ENCODE measurements around the gene ZBTB46. TPM values are rescaled to one million over a fixed set of nuclear protein-coding genes. Genes with fewer than 3 reads are reported as not detected.

Gene ZBTB46
- total RNA-seq, 2 experiments from 2014 or later: 0.10 TPM; not detected in 1

DNA sequence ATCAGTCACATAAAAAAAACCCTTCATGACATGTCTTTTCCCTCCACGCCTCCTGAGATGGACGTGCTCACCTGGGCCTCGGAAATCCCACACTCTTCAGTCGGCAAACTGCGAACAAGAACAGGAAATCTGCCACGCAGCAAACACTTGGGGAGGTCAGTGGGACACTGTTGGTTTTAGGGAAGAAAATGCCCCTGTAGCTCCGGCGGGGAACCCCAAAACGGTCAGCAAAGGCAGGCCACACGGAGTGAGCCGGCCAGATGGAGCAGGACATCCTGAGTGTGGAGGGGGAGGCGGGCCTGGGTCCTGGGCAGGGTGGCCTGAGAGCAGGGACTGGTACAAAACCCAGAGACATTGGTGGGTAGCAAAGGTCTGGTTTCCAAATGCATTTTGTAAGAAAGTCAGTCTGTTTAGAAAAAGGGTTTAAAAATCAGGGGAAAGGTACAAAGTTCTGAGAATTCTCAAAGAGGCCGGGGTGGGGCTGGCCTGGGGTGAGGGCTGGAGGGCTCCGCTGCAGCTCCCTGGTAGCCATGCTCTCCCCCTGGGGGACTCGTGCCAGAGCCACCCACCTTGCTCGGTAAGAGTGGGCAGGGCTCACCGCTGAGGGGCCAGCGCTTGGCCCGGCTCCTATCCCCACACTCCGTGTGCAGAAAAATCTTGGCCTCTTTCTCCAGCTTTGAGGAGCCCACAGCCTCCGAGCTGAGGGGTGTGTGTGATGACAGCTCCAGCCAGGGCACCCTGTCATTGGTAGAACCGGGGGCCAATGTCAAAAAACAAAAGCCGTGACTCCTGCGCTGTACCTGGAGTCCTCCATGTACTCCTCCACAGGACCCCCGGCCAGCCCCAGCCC lies 86.3 kb downstream of the ZBTB46 start:
- H3K36me3 Mint-ChIP-seq (ENCODE audit: low read depth): peaks cover 10% of the 10 kb centered on the region
- no peaks in the 10 kb centered on the region for H3K9me3 Mint-ChIP-seq (ENCODE audit: insufficient read depth)
- no peak overlapping the region for H3K27ac Mint-ChIP-seq
- DNase-seq (no peak), ATAC-seq (no peak)
- no peak overlapping the region for H3K4me3 Mint-ChIP-seq
- ChIA-PET CTCF (interaction anchor here (0.9 kb wide), 1 partner anchor 103 kb away, joined by 3 read pairs; no protein-coding TSS in a partner anchor), POLR2A (no interaction called here)
- no peaks in the 10 kb centered on the region for H3K27me3 Mint-ChIP-seq (ENCODE audit: low read depth)
- peaks cover 4% of the 10 kb centered on the region for H3K4me1 Mint-ChIP-seq (ENCODE audit: low read depth)

DNA sequence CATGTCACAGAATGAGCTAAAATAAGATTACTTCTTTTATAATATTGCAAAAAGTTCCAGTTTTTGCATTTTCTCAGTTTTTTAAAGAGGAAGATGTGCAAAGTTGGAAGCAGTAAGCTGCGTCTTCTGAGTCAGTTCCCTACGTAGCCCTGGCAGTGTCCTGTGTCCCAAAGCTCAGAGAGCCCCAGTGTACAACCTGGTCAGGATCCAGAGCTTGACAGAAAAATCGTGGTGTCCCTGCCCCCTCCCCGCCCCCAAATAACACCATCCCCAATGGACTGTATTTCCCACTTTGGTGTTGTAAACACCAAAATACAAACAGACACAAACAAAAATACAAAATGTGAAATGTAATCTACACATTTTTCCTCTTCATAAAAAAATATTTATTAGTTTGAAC lies 86.9 kb downstream of the ZBTB46 start:
- ATAC-seq: no peak
- H3K27me3 Mint-ChIP-seq (ENCODE audit: low read depth): no peaks in the 10 kb centered on the region
- no peak overlapping the region for H3K4me3 Mint-ChIP-seq
- POLR2A ChIA-PET: no interaction called here
- no peak overlapping the region for H3K27ac Mint-ChIP-seq
- DNase-seq: no peak
- H3K36me3 Mint-ChIP-seq (ENCODE audit: low read depth): peaks cover 10% of the 10 kb centered on the region
- H3K9me3 Mint-ChIP-seq (ENCODE audit: insufficient read depth): no peaks in the 10 kb centered on the region
- CTCF ChIA-PET: no interaction called here
- no peaks in the 10 kb centered on the region for H3K4me1 Mint-ChIP-seq (ENCODE audit: low read depth)

DNA sequence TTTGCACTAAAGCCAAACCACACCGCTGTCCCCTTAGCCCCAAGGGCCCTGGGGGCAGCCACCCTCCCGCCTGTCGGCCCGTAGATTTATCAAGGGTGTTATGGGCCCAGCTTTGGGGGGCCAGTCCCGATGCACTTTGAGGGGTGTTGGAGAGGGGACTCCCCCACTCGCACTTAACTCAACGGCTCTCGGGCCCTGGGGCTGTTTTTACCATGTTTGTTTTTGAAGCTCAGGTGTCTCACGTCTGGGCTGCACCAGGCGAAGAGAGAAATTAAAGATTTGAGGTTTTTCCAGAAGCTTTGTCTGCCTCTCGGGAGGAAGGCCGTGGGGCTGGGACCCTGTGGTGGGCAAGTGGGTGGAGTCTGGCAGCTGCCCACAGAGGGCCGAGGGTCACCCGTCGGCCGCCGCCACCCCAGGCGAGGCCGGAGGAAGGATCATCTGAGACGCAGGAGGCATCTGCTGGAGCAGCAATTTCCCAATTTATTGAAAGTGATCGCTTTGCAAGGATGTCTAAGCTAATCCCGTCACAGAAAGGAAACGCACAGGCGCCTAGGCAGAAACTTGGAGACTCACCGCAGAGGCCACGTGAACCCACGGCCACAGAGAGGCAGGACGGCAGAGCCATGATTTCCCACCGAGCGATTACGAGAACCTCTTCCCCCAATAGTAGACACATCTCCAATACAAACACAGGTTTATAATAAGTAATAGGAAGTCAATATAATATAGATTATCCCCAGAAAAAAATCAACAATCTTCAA lies 87.7 kb downstream of the ZBTB46 start:
- ChIA-PET CTCF (no interaction called here), POLR2A (interaction anchor here (0.9 kb wide), 1 partner anchor 33 kb away, joined by 3 read pairs; no protein-coding TSS in a partner anchor)
- no peak overlapping the region for H3K27ac Mint-ChIP-seq
- no peaks in the 10 kb centered on the region for H3K27me3 Mint-ChIP-seq (ENCODE audit: low read depth)
- no peak for ATAC-seq
- DNase-seq: no peak
- H3K4me3 Mint-ChIP-seq: no peak overlapping the region
- no peaks in the 10 kb centered on the region for H3K9me3 Mint-ChIP-seq (ENCODE audit: insufficient read depth)
- H3K36me3 Mint-ChIP-seq (ENCODE audit: low read depth): peaks cover 10% of the 10 kb centered on the region
- H3K4me1 Mint-ChIP-seq (ENCODE audit: low read depth): no peaks in the 10 kb centered on the region

DNA sequence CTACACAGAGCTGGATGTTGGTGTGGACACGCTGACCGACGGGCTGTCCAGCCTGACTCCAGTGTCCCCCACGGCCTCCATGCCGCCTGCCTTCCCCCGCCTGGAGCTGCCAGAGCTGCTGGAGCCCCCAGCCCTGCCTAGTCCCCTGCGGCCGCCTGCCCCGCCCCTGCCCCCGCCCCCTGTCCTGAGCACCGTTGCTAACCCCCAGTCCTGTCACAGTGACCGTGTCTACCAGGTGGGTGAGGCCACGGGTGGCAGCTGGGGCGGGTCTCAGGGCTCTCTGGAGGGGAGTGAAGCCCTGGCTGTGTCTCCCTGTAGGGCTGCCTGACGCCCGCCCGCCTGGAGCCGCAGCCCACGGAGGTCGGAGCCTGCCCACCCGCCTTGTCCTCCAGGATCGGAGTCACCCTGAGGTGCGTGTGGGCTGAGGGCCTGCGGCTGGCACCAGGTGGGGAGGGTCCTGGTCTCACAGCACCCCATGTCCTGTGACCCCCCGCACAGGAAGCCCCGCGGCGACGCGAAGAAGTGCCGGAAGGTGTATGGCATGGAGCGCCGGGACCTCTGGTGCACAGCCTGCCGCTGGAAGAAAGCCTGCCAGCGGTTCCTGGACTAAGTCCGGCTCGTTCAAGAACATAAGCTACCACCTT lies 88.6 kb downstream of the ZBTB46 start:
- ATAC-seq (no peak), DNase-seq (no peak)
- peaks cover 10% of the 10 kb centered on the region for H3K36me3 Mint-ChIP-seq (ENCODE audit: low read depth)
- POLR2A ChIA-PET: interaction anchor here (0.9 kb wide), 1 partner anchor 32 kb away, joined by 3 read pairs; no protein-coding TSS in a partner anchor
- H3K4me1 Mint-ChIP-seq (ENCODE audit: low read depth): no peaks in the 10 kb centered on the region
- no peaks in the 10 kb centered on the region for H3K27me3 Mint-ChIP-seq (ENCODE audit: low read depth)
- H3K9me3 Mint-ChIP-seq (ENCODE audit: insufficient read depth): no peaks in the 10 kb centered on the region
- H3K27ac Mint-ChIP-seq: no peak overlapping the region
- no peak overlapping the region for H3K4me3 Mint-ChIP-seq
- CTCF ChIA-PET: no interaction called here

DNA sequence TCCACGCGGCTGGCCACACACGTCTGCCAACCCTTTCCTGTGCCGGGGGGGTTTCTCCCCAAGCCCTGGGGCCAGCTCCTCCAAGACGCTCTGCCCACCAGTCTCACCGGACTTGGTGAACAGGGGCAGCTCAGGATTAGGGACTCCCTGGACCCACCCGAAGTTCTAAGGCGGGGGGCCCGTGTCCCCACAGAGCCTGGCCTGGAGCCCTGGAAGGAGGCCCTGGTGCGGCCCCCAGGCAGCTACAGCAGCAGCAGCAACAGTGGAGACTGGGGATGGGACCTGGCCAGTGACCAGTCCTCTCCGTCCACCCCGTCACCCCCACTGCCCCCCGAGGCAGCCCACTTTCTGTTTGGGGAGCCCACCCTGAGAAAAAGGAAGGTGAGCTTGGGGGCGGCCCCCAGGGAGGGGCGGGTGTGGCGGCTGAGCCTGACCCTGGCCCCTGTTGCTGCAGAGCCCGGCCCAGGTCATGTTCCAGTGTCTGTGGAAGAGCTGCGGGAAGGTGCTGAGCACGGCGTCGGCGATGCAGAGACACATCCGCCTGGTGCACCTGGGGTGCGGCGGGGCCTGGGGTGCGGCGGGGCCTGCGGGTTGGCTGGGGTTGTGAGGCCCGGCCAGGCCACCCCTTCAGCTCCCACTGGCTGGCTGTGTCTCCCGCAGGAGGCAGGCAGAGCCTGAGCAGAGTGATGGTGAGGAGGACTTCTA lies 89.2 kb downstream of the ZBTB46 start:
- POLR2A ChIA-PET: interaction anchor here (1.1 to 1.8 kb wide), 2 partner anchors 8 to 14 kb away, joined by 3 to 14 read pairs; no protein-coding TSS in a partner anchor
- peak overlapping the region; percentile 60 for H3K4me3 Mint-ChIP-seq
- no peaks in the 10 kb centered on the region for H3K27me3 Mint-ChIP-seq (ENCODE audit: low read depth)
- CTCF ChIA-PET: interaction anchor here (1.7 kb wide), 1 partner anchor 35 kb away, joined by 15 read pairs; the partner anchor contains the start of genes ARFRP1 and ZGPAT
- H3K4me1 Mint-ChIP-seq (ENCODE audit: low read depth): peaks cover 4% of the 10 kb centered on the region
- H3K36me3 Mint-ChIP-seq (ENCODE audit: low read depth): peaks cover 14% of the 10 kb centered on the region
- H3K27ac Mint-ChIP-seq: no peak overlapping the region
- DNase-seq: no peak
- ATAC-seq: no peak
- H3K9me3 Mint-ChIP-seq (ENCODE audit: insufficient read depth): no peaks in the 10 kb centered on the region

DNA sequence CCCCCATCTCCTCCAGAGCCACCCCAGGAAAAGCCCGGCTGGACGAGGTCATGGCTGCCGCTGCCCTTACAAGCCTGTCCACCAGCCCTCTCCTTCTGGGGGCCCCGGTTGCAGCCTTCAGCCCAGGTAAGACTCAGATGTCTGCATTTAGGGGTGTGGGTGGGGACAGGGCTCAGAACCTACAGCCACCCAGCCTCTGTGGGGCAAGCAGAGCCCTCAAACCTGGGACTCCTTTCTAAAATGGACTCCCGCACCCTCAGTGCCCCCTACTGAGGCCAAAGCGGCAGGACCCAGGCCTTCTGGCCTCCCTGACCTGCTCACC lies 89.7 kb downstream of the ZBTB46 start:
- DNase-seq: no peak
- POLR2A ChIA-PET: interaction anchor here (1.1 to 1.8 kb wide), 3 partner anchors 8 to 33 kb away, joined by 3 to 14 read pairs (median 5); partner anchors contain the start of genes ARFRP1 and ZGPAT
- CTCF ChIA-PET: interaction anchor here (1.2 to 1.7 kb wide), 4 partner anchors 11 to 123 kb away, joined by 3 to 15 read pairs (median 4); partner anchors contain the start of genes ARFRP1, TPD52L2 and ZGPAT
- Mint-ChIP-seq H3K4me1 (ENCODE audit: low read depth) (peaks cover 8% of the 10 kb centered on the region), H3K36me3 (ENCODE audit: low read depth) (peaks cover 19% of the 10 kb centered on the region), H3K27ac (no peak overlapping the region), H3K9me3 (ENCODE audit: insufficient read depth) (no peaks in the 10 kb centered on the region), H3K4me3 (peak overlapping the region; percentile 60), H3K27me3 (ENCODE audit: low read depth) (no peaks in the 10 kb centered on the region)
- ATAC-seq: no peak

DNA sequence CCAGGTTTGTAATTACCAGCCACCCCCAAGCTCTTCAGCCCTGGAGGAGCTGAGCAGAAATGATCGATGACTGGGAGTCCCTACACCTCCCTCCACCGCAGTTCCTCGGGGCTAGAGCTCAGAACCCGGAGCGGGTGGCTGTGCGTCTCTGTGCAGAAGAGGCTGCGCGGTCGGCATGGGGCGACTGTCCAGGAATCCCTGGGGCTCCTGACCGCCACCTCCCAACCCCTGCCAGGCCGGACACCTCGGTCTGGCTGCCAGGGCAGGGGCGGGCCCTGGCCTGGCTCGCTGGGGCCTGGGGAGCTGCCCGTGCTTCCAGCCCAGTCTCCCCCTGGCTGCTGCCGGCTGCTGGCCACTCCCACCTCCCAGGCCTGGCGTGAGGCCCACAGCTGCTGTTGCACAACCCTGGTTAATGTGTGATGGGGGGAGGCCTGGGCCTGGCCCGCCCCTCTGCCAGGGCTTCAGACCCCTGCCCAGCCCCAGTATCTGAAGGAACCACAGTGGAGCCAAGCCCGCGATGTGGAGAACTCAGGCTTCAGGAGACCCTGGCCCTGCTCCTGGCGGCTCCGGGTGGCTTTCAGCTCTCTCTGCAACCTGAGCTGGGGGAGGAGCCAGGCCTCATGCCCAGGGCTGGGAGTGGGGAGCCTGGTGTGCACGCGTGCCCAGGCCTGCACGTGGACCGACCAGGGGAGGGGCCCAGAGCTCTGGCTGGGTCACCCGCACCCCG lies 90.3 kb downstream of the ZBTB46 start:
- peak; percentile 4 for ATAC-seq
- DNase-seq: peak; percentile 62
- Mint-ChIP-seq H3K36me3 (ENCODE audit: low read depth) (peaks cover 24% of the 10 kb centered on the region), H3K9me3 (ENCODE audit: insufficient read depth) (no peaks in the 10 kb centered on the region), H3K4me3 (peak overlapping the region; percentile 60), H3K4me1 (ENCODE audit: low read depth) (peaks cover 13% of the 10 kb centered on the region), H3K27me3 (ENCODE audit: low read depth) (no peaks in the 10 kb centered on the region), H3K27ac (peak overlapping the region; percentile 30)
- POLR2A ChIA-PET: interaction anchor here (1.1 to 1.8 kb wide), 3 partner anchors 9 to 33 kb away, joined by 3 to 14 read pairs (median 5); partner anchors contain the start of genes ARFRP1 and ZGPAT
- CTCF ChIA-PET: interaction anchor here (0.9 to 1.7 kb wide), 5 partner anchors 10 to 124 kb away, joined by 3 to 15 read pairs (median 4); partner anchors contain the start of genes ARFRP1, TPD52L2 and ZGPAT

DNA sequence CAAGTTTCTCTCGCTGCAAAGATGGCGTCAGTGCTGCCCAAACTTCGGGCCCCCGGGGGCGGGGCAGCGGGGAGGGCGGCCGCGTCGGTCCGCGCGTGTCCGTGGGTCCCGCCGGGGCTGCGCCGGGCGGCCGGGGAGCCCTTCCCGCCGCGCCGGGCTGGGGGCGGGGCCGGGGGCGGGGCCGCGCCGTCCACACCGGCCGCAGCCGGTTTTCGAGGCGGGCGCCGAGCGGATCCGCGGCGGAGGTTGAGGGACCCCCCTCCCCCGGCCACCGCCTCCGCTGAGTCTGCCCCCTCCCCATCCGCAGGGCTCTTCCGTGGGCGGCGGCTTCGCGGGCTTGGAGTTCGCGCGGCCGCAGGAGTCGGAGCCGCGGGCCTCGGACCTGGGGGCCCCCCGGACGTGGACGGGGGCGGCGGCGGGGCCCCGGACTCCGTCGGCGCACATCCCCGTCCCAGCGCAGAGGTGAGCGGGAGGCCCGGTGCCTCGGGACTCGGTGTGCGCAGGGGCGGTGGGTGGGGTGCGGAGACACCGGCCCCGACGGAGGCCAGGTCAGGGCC lies 90.9 kb downstream of the ZBTB46 start:
- H3K9me3 Mint-ChIP-seq (ENCODE audit: insufficient read depth): no peaks in the 10 kb centered on the region
- no peak overlapping the region for H3K27ac Mint-ChIP-seq
- ATAC-seq: peak; percentile 5

DNA sequence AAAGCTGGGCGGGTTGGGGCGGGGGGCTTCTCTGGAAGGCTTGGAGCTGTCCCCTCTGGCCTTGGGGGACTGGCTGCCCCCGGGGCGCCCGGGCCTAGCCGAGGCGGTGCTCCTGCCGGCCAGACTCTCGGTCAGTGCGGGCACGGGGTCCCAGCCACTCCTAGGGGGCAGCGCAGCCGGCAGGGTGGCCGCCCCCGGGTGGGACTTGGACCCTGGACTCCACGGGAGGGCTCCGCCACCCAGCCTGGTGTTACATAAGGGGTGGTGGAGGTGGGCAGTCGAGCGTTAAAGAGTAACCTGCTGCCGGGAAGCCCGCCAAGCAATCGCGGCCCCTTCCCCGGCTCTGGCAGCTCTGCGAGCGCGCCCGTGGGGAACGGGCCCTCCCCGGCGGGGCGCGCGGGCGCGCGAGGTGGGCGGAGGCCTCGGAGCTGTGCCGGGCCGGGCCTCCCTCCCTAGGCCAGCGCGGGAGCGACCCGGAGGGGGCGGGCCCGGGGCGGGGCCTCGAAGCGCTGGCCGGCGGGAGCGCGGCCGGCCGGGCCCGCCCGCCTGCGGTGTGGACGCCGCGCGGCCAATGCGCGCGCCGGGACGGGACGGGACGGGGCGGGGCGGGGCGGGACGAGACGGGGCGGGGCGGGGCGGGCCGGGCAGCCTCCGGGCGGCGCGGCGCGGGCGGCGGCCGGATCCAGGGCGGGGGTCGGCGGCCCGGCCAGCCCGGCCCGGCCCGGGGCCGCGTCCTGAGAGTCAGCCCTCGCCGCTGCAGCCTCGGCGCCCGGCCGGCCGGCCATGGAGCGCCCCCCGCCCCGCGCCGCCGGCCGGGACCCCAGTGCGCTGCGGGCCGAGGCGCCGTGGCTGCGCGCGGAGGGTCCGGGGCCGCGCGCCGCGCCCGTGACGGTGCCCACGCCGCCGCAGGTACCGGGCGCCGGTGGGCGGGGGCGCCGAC lies 91.7 kb downstream of the ZBTB46 start, which contains the start of gene SLC2A4RG:
Gene SLC2A4RG (plus strand): TSS at position 647 of the 940 bp plus-strand sequence. CDS start 137 bp downstream, at position 784.
- Mint-ChIP-seq H3K27me3 (ENCODE audit: low read depth) (no peaks in the 10 kb centered on the region), H3K27ac (no peak within 1 kb of the TSS), H3K4me1 (ENCODE audit: low read depth) (peaks cover 19% of the 10 kb centered on the region), H3K9me3 (ENCODE audit: insufficient read depth) (no peaks in the 10 kb centered on the region), H3K4me3 (peak within 1 kb of the TSS; percentile 87), H3K36me3 (ENCODE audit: low read depth) (peaks cover 32% of the 10 kb centered on the region)
- ATAC-seq: peak; percentile 51
- peak; percentile 71 for DNase-seq
- ChIA-PET CTCF (interaction anchor here (5.3 kb wide), 1 partner anchor 32 kb away, joined by 70 read pairs; the partner anchor contains the start of genes ARFRP1 and ZGPAT), POLR2A (interaction anchor here (1.8 kb wide), 1 partner anchor 32 kb away, joined by 6 read pairs; the partner anchor contains the start of genes ARFRP1 and ZGPAT)

More for the DNA sequence above, 90.9 kb downstream of the ZBTB46 start:
- peaks cover 29% of the 10 kb centered on the region for H3K36me3 Mint-ChIP-seq (ENCODE audit: low read depth)
- H3K4me1 Mint-ChIP-seq (ENCODE audit: low read depth): peaks cover 19% of the 10 kb centered on the region
- CTCF ChIA-PET: interaction anchor here (0.9 to 1.7 kb wide), 5 partner anchors 11 to 124 kb away, joined by 3 to 15 read pairs (median 4); partner anchors contain the start of genes ARFRP1, TPD52L2 and ZGPAT
- H3K4me3 Mint-ChIP-seq: peak overlapping the region; percentile 60
- POLR2A ChIA-PET: interaction anchor here (1.1 to 1.8 kb wide), 3 partner anchors 9 to 32 kb away, joined by 3 to 14 read pairs (median 5); partner anchors contain the start of genes ARFRP1 and ZGPAT
- no peaks in the 10 kb centered on the region for H3K27me3 Mint-ChIP-seq (ENCODE audit: low read depth)
- peak; percentile 63 for DNase-seq

Data from activated CD8-positive, alpha-beta T cell treated with anti-CD3 and anti-CD28 coated beads, Interleukin-2, amount 10 ng/mL, durations not matched to agents 7 days and 5 days (primary cell).